OCI-M2 (cell line): ENCODE measurements around the gene EPB41.

Experiments
- DNase-seq: peaks from one replicate; lab custom pipeline; 2025; ENCODE audit not compliant: unreplicated experiment; lab: John Stamatoyannopoulos, UW

EPB41 gene

DNA sequence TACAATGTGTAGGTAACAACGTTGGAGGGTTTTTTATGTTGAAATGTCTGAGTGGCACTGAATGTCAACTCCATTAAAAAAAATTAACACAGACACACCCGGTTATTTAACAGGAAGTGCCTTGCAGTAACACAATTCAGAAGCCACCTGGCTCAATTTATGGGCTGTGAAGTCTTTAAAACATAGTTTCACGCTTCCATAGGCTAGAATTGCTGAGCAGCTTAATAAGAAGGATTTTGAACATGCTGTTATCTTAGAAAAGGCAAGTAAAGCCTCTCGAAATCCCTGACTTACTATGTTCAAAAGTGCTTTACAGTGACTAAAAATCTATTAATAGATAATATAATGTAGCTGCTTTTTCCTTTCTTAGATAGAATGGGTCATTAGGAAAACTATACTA, 247.7 kb downstream of the EPB41 start:
- no peak for DNase-seq

DNA sequence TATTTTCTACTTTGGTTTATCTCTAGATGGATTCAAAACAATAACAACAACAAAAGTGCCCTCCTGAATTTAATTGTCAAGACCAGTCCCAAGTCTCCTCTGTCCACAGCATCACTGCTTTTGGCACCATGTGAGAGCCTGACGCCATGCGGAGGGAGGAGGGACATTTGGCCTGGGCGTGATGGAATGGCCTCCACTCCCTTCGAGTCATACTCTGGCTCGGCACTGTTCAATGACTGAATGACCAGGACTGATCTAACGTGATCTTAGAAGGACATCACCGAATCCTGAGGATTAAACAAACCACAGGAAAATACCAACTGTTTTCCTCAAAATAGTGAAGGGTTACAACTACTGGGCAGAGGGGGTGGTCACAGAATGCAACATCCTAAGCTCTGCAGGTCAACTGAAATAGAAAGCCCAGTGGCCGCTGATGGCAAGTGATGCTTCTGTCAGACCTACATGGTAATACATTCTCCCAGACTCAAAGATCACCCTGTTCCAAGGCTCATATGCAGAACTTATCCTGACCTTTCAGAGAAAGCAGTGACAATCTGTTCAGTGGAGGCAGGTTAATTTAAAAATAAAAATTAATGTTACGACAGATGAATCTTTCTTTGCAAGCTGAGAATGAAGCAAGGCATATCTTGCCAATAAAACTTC, 248.2 kb downstream of the EPB41 start:
- DNase-seq = no peak

DNA sequence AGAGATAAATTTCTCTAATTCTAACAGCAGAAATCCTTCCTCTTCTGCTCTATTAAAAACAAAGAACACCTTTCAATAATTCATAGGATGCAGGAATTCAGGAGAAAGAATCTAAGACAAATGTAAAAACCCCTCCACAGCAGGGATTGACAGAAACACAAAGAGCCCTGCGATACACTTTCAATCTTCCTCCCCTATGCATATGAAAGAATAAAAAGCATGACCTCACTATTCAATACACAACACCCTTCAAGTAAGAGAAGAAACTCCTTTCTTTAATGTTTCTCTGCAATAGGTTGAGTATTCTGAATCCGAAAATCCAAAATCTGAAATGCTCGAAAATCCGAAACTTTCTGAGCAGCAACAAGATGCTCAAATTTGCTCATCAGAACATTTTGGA, 250.2 kb downstream of the EPB41 start:
- no peak for DNase-seq

DNA sequence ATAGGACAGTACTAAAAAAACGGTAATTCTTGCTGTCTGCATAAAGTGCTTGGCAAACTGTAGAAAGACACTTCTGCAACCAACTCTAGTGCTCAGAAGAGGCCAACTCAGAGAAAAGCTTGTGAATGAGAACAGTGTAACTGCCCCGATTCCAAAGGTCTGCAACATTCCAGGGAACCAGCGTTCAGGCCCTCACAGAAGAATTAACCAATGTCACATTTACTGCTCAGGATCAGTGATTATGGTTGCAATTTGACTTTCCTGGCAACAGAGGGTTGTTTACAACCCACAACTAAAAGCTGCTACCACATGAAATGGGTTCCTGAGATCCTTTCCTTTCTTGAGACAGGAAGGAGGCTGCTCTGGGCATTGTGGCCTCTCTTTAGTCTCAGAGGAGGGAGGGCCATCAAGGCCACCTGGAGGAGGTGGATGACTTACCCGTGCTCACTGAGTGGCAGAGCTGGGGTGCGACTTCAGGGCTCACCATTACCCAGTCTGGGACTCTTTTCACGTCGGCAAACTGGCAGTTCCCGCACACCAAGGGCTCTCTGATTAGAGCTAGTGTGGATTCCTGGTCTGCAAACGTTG, 252.0 kb downstream of the EPB41 start:
- no peak for DNase-seq

DNA sequence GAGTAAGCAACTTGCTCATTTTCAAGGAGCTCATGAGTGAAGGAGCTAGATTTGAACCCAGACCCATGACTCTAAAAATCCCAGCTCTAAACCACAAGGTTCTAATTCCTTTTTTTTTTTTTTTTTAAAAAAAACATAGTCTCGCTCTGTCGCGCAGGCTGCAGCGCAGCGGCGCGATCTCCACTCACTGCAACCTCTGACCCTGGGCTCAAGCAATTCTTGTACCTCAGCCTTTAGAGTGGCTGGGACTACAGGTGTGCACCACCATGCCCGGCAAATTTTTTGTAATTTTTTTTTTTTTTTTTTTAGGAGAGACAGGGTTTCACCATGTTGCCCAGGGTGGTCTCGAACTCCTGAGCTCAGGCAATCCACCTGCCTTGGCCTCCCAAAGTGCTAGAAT, 253.5 kb downstream of the EPB41 start:
- DNase-seq = no peak
